A549 (cell line): ENCODE results near the gene LDLRAD4. TPM values are rescaled to one million over a fixed set of nuclear protein-coding genes. Genes with fewer than 3 reads are reported as not detected.

Source experiments
- ATAC-seq, 2 experiments: fragments of 200-7000 bp in 1 of 2; fragments of >200 bp in 1 of 2; cut with Nextera tagmentation in 1 of 2; cut with Tn5 transposase in 1 of 2; 3 replicates each; pipeline versions ENCODE4 v1.8.0 to v1.9.1; 2018 to 2020; ENCODE audit warnings: mild to moderate bottlenecking in 1 of 2, moderate library complexity in 1 of 2
- CTCF ChIA-PET: fragments of 300-600 bp; sonication (Branson Sonifier 250); formaldehyde crosslinking; extraction: SDS; loops from one replicate; lab custom pipeline; 2021; ENCODE audit warnings: antibody characterized with exemption, inconsistent platforms; lab: Yijun Ruan, JAX
- POLR2A ChIA-PET: fragments of 350-600 bp; formaldehyde crosslinking; extraction: SDS; loops from one replicate; lab custom pipeline; 2021; ENCODE audit warnings: antibody characterized with exemption, inconsistent platforms; lab: Yijun Ruan, JAX
- DNase-seq, 2 experiments: peaks; one replicate each; pipeline versions ENCODE4 v3.0.0 to v3.0.0-alpha.2; 2011 to 2016; ENCODE audit warnings: low read depth in 1 of 2, low spot score in 1 of 2
- FAIRE-seq: peaks from 2 replicates; lab custom pipeline; 2011; peaks lifted over from hg19 to GRCh38; lab: Jason Lieb, UNC
- H3K27ac ChIP-seq, 2 experiments: fragments of >200 bp; sonication (Bioruptor Twin); formaldehyde crosslinking; 3 replicates each; pipeline ENCODE4 v1.5.1; 2016 to 2017
- H3K4me1 ChIP-seq: fragments of >200 bp; sonication (Bioruptor Twin); formaldehyde crosslinking; 3 replicates; pipeline ENCODE4 v1.6.1; 2016
- H3K4me2 ChIP-seq: fragments of >200 bp; sonication (Bioruptor Twin); formaldehyde crosslinking; 3 replicates; pipeline ENCODE4 v1.6.1; 2016
- H3K4me3 ChIP-seq: fragments of >200 bp; sonication (Bioruptor Twin); formaldehyde crosslinking; 3 replicates; pipeline ENCODE4 v1.5.1; 2016
- H3K9me3 ChIP-seq: fragments of >200 bp; sonication (Bioruptor Twin); formaldehyde crosslinking; 3 replicates; pipeline ENCODE4 v1.6.1; 2016
- CHD2 ChIP-seq: fragments of 150-350 bp; IDR thresholded peaks from 2 replicates; pipeline ENCODE4 v1.6.1; 2014; ENCODE audit warnings: low read length; ENCODE audit not compliant: partially characterized antibody
- CHD4 ChIP-seq: fragments of 200-600 bp; sonication (generic); IDR thresholded peaks from 2 replicates; pipeline ENCODE4 v1.6.1; 2016; ENCODE audit warnings: antibody characterized with exemption, mild to moderate bottlenecking, borderline replicate concordance
- FOSL2 ChIP-seq, 2 experiments: fragments of 450-650 bp in 1 of 2; fragments of >200 bp in 1 of 2; sonication (Bioruptor Twin) in 1 of 2; formaldehyde crosslinking; IDR thresholded peaks; 2 replicates each; pipeline versions ENCODE4 v1.5.0 to v1.6.1; 2016 to 2020; ENCODE audit warnings: mild to moderate bottlenecking in 1 of 2, moderate library complexity in 1 of 2
- GATA3 ChIP-seq: IDR thresholded peaks from 2 replicates; pipeline ENCODE4 v1.6.1; 2012; ENCODE audit warnings: borderline replicate concordance
- HEYL ChIP-seq: fragments of 250-450 bp; sonication (Bioruptor Pico); IDR thresholded peaks from 2 replicates; pipeline ENCODE4 v1.8.0; 2021; ENCODE audit warnings: mild to moderate bottlenecking, moderate library complexity
- HOXB13 ChIP-seq: fragments of 250-450 bp; sonication (Bioruptor Pico); IDR thresholded peaks from 2 replicates; pipeline ENCODE4 v1.5.0; 2020; ENCODE audit warnings: low read depth, mild to moderate bottlenecking, moderate library complexity
- KDM1A ChIP-seq: fragments of 200-600 bp; sonication (generic); IDR thresholded peaks from 2 replicates; pipeline ENCODE4 v1.6.1; 2016; ENCODE audit warnings: low read depth, mild to moderate bottlenecking
- NR3C1 ChIP-seq: fragments of >200 bp; sonication (Bioruptor Twin); formaldehyde crosslinking; IDR thresholded peaks from 3 replicates; pipeline ENCODE4 v1.6.1; 2017
- POLR2AphosphoS2 ChIP-seq: conservative IDR thresholded peaks from 2 replicates; pipeline ENCODE4 v1.6.1; 2012; ENCODE audit warnings: low read length, improper control_type of control experiment, inconsistent platforms
- RAD21 ChIP-seq, 2 experiments: fragments of >200 bp in 1 of 2; sonication (Bioruptor Twin) in 1 of 2; formaldehyde crosslinking in 1 of 2; IDR thresholded peaks in 1 of 2; conservative IDR thresholded peaks in 1 of 2; 2 replicates in 1 of 2; 3 replicates in 1 of 2; pipeline ENCODE4 v1.6.1; 2012 to 2018; ENCODE audit warnings: inconsistent platforms in 1 of 2
- RARB ChIP-seq: fragments of 250-450 bp; sonication (Bioruptor Pico); IDR thresholded peaks from 2 replicates; pipeline ENCODE4 v1.8.0; 2021; ENCODE audit warnings: mild to moderate bottlenecking, moderate library complexity
- RNF2 ChIP-seq: fragments of 200-600 bp; sonication (generic); IDR thresholded peaks from 2 replicates; pipeline ENCODE4 v1.6.1; 2016; ENCODE audit warnings: low read depth, mild to moderate bottlenecking, antibody characterized with exemption, moderate library complexity, borderline replicate concordance
- ZC3H11A ChIP-seq: fragments of 450-650 bp; IDR thresholded peaks from 2 replicates; pipeline ENCODE4 v1.6.1; 2014; ENCODE audit warnings: antibody characterized with exemption, mild to moderate bottlenecking
- ZNF302 ChIP-seq: fragments of 250-450 bp; sonication (Bioruptor Pico); IDR thresholded peaks from 2 replicates; pipeline ENCODE4 v1.9.0; 2021; ENCODE audit warnings: inconsistent platforms, mild to moderate bottlenecking, moderate library complexity
- WGBS: methylation state at CpG from one replicate; pipeline ENCODE4 v1.1.6; 2017; ENCODE audit errors: missing lambda C conversion rate; 5-methylcytosine and 5-hydroxymethylcytosine counted together
- polyA plus RNA-seq, 4 experiments: library from polyadenylated mRNA; depleted of rRNA in 3 of 4; stranded (reverse); fragments of >200 nt; fragmentation: RNase III in 1 of 4; extraction: RNeasy Plus Mini Kit Qiagen cat#74134 plus additional on column Dnase treatment in 1 of 4; gene quantifications; 2 replicates in 3 of 4; 3 replicates in 1 of 4; pipeline ENCODE4 v1.2.3, GENCODE V29; 2011 to 2017
- TF ChIP-seq, protein P1 (sequence below): fragments of 200-600 bp; sonication (generic); IDR thresholded peaks from 2 replicates; pipeline ENCODE4 v1.6.1; 2016; ENCODE audit warnings: antibody characterized with exemption, mild to moderate bottlenecking, moderate library complexity
- TF ChIP-seq, protein P2 (sequence below): fragments of 250-450 bp; sonication (Bioruptor Pico); IDR thresholded peaks from 2 replicates; pipeline ENCODE4 v1.5.0; 2021; ENCODE audit warnings: mild to moderate bottlenecking, moderate library complexity, borderline replicate concordance
- TF ChIP-seq, protein P3 (sequence below): IDR thresholded peaks from 2 replicates; pipeline ENCODE4 v1.6.1; 2012

LDLRAD4 gene
- polyA plus RNA-seq, 2 of the 4 experiments (the other 2 are of a cell fraction): 5.2 to 7.6 TPM

DNA sequence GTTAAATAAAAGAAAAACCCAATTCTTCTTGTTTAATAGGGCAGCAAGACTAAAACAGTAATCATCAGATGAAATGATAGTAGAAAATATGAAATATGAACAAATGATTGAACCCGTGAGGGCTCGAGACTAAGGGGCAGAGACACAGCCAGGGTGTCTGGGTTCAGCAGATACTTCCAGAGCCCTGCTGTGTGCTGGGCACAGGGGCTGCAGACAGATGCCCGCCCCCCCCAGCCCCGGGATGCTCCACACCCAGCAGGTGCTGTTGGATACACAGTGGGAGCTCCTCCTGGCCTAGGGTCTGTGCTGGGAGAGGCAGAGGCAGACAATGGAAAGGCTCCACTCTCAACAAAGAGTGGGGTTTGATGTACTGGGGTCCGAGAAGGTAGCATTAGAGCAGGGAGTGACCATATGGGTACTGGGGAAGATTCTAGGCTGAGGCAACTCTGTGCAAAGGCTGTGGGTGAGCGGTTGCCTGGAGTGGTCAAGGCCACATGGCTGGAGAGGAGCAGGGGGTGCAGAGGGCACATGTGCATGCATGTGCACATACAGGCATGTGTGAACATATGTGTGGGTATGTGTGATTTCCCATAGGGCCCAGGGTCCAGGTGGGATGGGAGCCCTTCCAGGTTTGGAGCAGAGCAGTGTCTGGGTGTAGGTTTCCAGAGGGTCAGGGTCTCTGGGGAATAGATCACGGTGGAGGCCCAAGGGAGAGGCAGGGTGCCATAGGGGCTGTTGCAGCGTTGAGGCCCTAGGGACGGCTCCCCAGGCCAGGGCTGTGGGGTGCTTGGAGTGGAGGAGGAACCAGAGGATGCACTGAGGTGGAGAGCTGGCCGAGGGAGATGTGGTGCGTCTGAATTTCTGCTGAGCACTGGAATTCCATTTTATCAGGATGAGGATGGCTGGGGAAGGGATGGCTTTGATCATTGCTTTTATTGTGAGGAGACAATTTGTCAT is 36.7 kb downstream of the LDLRAD4 start:
- Histone ChIP-seq H3K27ac (no peak overlapping the region), H3K4me2 (no peak overlapping the region), H3K9me3 (no peaks in the 10 kb centered on the region), H3K4me1 (no peaks in the 10 kb centered on the region), H3K4me3 (no peak overlapping the region)
- ChIA-PET POLR2A (no interaction called here), CTCF (no interaction called here)
- DNase-seq: no peak
- TF ChIP-seq NR3C1 (no peak), RARB (CRISPR knock-in tag) (no peak), RAD21 (conservative IDR thresholded peaks at IDR 0.05 in 1 of 2, IDR thresholded peaks at IDR 0.05 in 1 of 2) (no peak), CHD4 (no peak), CHD2 (no peak), RNF2 (no peak)
- TF ChIP-seq, protein P1, sequence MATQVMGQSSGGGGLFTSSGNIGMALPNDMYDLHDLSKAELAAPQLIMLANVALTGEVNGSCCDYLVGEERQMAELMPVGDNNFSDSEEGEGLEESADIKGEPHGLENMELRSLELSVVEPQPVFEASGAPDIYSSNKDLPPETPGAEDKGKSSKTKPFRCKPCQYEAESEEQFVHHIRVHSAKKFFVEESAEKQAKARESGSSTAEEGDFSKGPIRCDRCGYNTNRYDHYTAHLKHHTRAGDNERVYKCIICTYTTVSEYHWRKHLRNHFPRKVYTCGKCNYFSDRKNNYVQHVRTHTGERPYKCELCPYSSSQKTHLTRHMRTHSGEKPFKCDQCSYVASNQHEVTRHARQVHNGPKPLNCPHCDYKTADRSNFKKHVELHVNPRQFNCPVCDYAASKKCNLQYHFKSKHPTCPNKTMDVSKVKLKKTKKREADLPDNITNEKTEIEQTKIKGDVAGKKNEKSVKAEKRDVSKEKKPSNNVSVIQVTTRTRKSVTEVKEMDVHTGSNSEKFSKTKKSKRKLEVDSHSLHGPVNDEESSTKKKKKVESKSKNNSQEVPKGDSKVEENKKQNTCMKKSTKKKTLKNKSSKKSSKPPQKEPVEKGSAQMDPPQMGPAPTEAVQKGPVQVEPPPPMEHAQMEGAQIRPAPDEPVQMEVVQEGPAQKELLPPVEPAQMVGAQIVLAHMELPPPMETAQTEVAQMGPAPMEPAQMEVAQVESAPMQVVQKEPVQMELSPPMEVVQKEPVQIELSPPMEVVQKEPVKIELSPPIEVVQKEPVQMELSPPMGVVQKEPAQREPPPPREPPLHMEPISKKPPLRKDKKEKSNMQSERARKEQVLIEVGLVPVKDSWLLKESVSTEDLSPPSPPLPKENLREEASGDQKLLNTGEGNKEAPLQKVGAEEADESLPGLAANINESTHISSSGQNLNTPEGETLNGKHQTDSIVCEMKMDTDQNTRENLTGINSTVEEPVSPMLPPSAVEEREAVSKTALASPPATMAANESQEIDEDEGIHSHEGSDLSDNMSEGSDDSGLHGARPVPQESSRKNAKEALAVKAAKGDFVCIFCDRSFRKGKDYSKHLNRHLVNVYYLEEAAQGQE: no peak
- ATAC-seq: no peak
- 58% methylated on average over 10 of the region's 11 CpGs for WGBS
- no peak for FAIRE-seq

DNA sequence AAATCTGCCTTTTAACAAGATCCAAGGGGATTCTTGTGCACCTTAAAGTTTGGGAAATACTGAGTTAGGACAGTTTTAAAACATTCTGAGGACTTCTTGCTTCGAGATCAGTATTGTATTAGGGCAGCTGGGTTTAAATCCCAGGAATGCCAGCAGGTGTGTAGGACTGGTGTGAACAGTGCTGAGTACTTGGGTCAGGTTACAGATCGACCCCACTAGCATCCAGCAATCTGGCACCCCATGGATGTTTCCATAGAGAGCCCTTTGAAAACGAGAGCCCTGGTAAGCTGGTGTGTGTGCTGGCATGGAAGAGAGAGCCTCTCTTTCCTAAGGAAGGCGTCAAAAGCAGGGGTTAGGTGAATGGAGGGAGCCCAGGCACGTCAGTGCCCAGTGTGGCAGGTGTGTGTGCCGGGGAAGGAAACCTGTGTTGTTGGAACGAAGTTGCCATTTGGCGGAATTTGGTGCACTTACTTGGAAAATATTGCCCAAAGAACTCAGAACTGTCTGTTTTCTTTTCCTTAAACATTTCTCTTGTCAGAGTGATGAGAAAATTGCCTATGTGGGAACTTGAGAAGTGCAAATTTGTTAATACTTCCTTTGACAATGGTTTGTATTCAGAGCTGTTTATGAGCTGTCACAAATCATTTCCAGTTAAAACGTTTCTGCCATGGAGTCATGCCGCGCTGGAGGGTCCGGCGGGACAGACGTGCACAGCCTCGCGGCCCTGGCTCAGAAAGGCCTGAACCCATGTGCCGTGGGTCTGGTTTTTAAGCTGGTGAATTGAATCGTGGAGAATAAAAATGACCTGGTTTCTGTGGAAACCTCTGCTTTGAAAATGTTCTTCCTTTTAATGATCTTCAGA is 38.1 kb downstream of the LDLRAD4 start:
- Histone ChIP-seq H3K4me3 (no peak overlapping the region), H3K27ac (no peak overlapping the region), H3K9me3 (no peaks in the 10 kb centered on the region), H3K4me2 (no peak overlapping the region)
- DNase-seq (no peak), ATAC-seq (no peak)
- ChIA-PET POLR2A (no interaction called here), CTCF (interaction anchor here (0.6 kb wide), 1 partner anchor 275 kb away, joined by 3 read pairs; no protein-coding TSS in a partner anchor)
- TF ChIP-seq HOXB13: no peak
- no peak for TF ChIP-seq ZNF302 (CRISPR knock-in tag)
- TF ChIP-seq, protein P2, sequence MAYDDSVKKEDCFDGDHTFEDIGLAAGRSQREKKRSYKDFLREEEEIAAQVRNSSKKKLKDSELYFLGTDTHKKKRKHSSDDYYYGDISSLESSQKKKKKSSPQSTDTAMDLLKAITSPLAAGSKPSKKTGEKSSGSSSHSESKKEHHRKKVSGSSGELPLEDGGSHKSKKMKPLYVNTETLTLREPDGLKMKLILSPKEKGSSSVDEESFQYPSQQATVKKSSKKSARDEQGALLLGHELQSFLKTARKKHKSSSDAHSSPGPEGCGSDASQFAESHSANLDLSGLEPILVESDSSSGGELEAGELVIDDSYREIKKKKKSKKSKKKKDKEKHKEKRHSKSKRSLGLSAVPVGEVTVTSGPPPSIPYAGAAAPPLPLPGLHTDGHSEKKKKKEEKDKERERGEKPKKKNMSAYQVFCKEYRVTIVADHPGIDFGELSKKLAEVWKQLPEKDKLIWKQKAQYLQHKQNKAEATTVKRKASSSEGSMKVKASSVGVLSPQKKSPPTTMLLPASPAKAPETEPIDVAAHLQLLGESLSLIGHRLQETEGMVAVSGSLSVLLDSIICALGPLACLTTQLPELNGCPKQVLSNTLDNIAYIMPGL (CRISPR knock-in tag): no peak
- TF ChIP-seq, protein P3, sequence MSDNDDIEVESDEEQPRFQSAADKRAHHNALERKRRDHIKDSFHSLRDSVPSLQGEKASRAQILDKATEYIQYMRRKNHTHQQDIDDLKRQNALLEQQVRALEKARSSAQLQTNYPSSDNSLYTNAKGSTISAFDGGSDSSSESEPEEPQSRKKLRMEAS: no peak
- no peak for TF ChIP-seq FOSL2 (IDR thresholded peaks at IDR 0.05)
- TF ChIP-seq FOSL2 (CRISPR knock-in tag; IDR thresholded peaks at IDR 0.05): no peak
- no peak for TF ChIP-seq HEYL (CRISPR knock-in tag)
- no peak for TF ChIP-seq KDM1A
- TF ChIP-seq GATA3: no peak
- no peak for TF ChIP-seq ZC3H11A
- TF ChIP-seq POLR2AphosphoS2: no peak
- TF ChIP-seq, all 56 proteins: peak for 0
- FAIRE-seq: no peak
- H3K4me1 ChIP-seq: no peaks in the 10 kb centered on the region
- 64% methylated on average over 18 of the region's 18 CpGs for WGBS
